Calu3 (cell line): ENCODE results near the gene NAV2. TPM values are rescaled to one million over a fixed set of nuclear protein-coding genes. Genes with fewer than 3 reads are reported as not detected.

ENCODE experiments used
- BruUV-seq: library from RNA; stranded (reverse); fragments of 400-500 nt; replicated peaks from 2 replicates; lab custom pipeline; 2021; lab: Mats Ljungman, UMichigan
- CTCF ChIA-PET: fragments of 300-600 bp; sonication (Branson Sonifier 250); formaldehyde crosslinking; loops from one replicate; lab custom pipeline; 2022; ENCODE audit warnings: antibody characterized with exemption; lab: Charles Lee
- DNase-seq: peaks from one replicate; pipeline ENCODE4 v3.0.0; 2022
- H3K27ac Mint-ChIP-seq: one replicate; pipeline ENCODE4 v1.8.0; 2022; ENCODE audit warnings: mixed read lengths; ENCODE audit not compliant: unreplicated experiment
- H3K27me3 Mint-ChIP-seq: one replicate; pipeline ENCODE4 v1.8.0; 2022; ENCODE audit warnings: mixed read lengths; ENCODE audit not compliant: unreplicated experiment
- H3K36me3 Mint-ChIP-seq: one replicate; pipeline ENCODE4 v1.8.0; 2022; ENCODE audit warnings: mild to moderate bottlenecking, moderate library complexity, mixed read lengths; ENCODE audit not compliant: insufficient read depth, unreplicated experiment
- H3K4me1 Mint-ChIP-seq: one replicate; pipeline ENCODE4 v1.8.0; 2022; ENCODE audit warnings: mild to moderate bottlenecking, low read depth, mixed read lengths; ENCODE audit not compliant: unreplicated experiment
- H3K4me3 Mint-ChIP-seq: one replicate; pipeline ENCODE4 v1.8.0; 2022; ENCODE audit warnings: mild to moderate bottlenecking, low read depth, moderate library complexity, mixed read lengths; ENCODE audit not compliant: unreplicated experiment
- H3K9me3 Mint-ChIP-seq: one replicate; pipeline ENCODE4 v1.8.0; 2022; ENCODE audit warnings: low read depth, mixed read lengths; ENCODE audit not compliant: unreplicated experiment
- intact Hi-C: fragments of 100-400 bp; cut with micrococcal nuclease; formaldehyde crosslinking; loops from one replicate; pipeline ENCODE4 v1.10.0; 2022; ENCODE audit not compliant: unreplicated experiment
- total RNA-seq: library from RNA; stranded (reverse); gene quantifications from 2 replicates; pipeline ENCODE4 v1.2.3, GENCODE V29; 2022
- TF ChIP-seq, protein P1 (sequence below): fragments of 200-600 bp; IDR thresholded peaks from one replicate; pipeline ENCODE4 v1.8.0; 2022; ENCODE audit warnings: antibody characterized with exemption; ENCODE audit not compliant: unreplicated experiment

The NAV2 gene
- total RNA-seq, 1 experiment from 2014 or later: 21.4 TPM

DNA sequence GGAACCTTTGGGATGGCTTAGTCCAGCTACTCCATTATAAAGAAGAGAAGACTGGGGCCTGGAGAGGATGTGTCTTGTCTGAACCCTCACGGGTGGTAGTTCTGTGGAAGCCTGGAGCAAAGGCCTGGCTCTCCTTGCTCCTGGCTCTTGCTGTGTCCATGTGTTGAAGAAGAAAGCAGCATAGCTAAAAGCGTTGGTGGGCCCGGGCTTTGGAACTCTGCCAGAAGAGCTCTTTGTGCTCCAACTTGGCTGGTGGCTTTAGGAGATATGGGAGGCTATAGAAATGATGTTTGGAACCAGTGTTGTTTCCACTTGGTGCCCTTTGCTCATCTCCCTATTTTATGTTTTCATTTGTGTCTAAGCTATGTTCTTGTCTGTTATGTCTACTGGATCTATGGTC lies 316.6 kb downstream of the NAV2 start:
- H3K36me3 Mint-ChIP-seq: peaks cover 5% of the 10 kb centered on the region
- intact Hi-C loops: no loop called here
- H3K4me3 Mint-ChIP-seq: no peak overlapping the region
- H3K27ac Mint-ChIP-seq: no peak overlapping the region
- H3K27me3 Mint-ChIP-seq: no peaks in the 10 kb centered on the region
- CTCF ChIA-PET: no interaction called here
- DNase-seq: no peak
- peaks cover 44% of the 10 kb centered on the region for H3K4me1 Mint-ChIP-seq
- TF ChIP-seq, protein P1, sequence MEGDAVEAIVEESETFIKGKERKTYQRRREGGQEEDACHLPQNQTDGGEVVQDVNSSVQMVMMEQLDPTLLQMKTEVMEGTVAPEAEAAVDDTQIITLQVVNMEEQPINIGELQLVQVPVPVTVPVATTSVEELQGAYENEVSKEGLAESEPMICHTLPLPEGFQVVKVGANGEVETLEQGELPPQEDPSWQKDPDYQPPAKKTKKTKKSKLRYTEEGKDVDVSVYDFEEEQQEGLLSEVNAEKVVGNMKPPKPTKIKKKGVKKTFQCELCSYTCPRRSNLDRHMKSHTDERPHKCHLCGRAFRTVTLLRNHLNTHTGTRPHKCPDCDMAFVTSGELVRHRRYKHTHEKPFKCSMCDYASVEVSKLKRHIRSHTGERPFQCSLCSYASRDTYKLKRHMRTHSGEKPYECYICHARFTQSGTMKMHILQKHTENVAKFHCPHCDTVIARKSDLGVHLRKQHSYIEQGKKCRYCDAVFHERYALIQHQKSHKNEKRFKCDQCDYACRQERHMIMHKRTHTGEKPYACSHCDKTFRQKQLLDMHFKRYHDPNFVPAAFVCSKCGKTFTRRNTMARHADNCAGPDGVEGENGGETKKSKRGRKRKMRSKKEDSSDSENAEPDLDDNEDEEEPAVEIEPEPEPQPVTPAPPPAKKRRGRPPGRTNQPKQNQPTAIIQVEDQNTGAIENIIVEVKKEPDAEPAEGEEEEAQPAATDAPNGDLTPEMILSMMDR: no peak
- BruUV-seq: no TSS peak
- no peaks in the 10 kb centered on the region for H3K9me3 Mint-ChIP-seq

DNA sequence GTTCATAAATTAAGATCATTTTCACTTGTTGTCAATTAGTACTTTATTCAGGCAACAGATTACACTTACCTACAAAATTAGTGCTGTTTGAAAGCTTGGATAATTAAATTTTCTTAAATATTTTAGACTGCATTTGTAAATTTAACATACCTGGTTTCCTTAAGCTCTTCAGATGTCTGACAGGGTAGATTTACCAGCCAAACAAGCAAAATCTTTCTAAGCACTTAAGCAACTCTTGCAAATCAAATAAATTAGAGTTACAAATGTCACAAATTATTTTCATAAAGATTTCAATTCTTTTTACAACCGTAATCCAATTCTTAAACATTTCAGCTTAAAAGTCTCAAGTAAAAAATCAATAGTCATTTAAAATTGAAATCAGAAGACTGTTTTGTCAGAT lies 317.8 kb downstream of the NAV2 start:
- H3K4me1 Mint-ChIP-seq: peaks cover 37% of the 10 kb centered on the region
- CTCF ChIA-PET: no interaction called here
- no peak for DNase-seq
- no peak overlapping the region for H3K27ac Mint-ChIP-seq
- H3K27me3 Mint-ChIP-seq: no peaks in the 10 kb centered on the region
- H3K4me3 Mint-ChIP-seq: no peak overlapping the region
- TF ChIP-seq, protein P1: no peak
- intact Hi-C loops: no loop called here
- H3K9me3 Mint-ChIP-seq: no peaks in the 10 kb centered on the region
- H3K36me3 Mint-ChIP-seq: peaks cover 5% of the 10 kb centered on the region
- BruUV-seq: no TSS peak

DNA sequence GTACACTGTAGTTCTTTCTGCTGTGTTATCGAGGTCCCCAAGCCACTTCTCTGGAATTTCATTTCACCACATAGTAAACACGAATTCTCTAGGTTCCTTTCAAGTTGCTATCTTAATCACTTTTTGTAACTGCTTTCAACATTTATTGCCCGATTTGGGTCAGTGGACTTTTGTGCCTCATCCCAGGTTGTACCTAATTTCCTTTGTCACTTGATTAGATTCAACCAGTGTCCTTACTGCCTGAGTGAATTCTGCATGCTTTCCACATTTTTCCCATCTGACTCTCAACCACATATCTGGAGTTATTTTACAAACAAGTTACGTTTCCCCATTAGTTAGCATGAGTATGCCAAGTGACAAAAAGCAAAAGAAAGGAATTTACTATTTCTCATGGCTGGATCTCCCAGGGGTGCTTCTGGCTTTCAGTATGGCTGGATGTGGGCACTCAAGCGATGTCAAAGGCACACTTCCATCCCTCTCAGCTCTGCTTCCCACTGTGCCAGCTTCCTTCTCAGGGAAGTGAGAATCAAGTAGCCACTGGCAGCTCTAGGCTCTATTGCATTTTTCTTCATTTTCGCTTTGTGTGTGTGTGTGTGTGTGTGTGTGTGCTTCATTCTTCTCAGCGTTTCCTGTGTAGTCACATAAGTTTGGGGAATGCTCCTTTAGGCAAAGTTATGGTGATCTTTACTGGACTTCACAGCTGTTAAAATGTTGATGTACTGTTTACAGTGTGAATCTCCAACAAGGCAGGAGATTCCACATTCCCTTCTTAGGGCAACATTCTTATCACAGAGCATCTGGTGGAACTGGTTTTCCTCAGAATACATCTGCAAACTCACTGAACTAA lies 318.7 kb downstream of the NAV2 start:
- H3K27ac Mint-ChIP-seq: peak overlapping the region; percentile 48
- intact Hi-C loops: no loop called here
- peak; percentile 7 for DNase-seq
- CTCF ChIA-PET: interaction anchor here (0.7 to 1.2 kb wide), 3 partner anchors 9 to 28 kb away, joined by 3 to 4 read pairs (median 3); no protein-coding TSS in a partner anchor
- no TSS peak for BruUV-seq
- peaks cover 5% of the 10 kb centered on the region for H3K36me3 Mint-ChIP-seq
- H3K9me3 Mint-ChIP-seq: no peaks in the 10 kb centered on the region
- TF ChIP-seq, protein P1: no peak
- no peak overlapping the region for H3K4me3 Mint-ChIP-seq
- no peaks in the 10 kb centered on the region for H3K27me3 Mint-ChIP-seq
- peaks cover 32% of the 10 kb centered on the region for H3K4me1 Mint-ChIP-seq

DNA sequence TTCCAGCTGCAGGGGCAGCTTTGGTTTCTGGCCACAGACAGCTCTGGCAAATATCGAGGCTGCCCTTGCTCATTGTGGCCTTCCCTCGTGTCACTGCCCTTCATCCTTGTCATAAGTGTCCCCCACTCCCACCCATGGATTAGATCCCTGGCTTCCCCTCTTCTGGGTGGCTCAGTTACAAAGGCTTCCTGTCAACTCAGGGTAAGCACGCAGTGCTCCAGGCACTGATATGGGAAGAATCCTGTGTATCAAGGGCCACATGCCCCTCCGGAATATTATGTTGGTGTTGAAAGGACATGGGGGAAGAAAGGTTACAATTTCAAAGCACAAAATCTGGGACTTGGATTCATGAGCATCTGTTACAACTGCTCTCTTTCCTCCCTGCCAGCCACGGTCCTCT lies 319.5 kb downstream of the NAV2 start:
- no TSS peak for BruUV-seq
- H3K36me3 Mint-ChIP-seq: peaks cover 5% of the 10 kb centered on the region

More for the DNA sequence above, 319.5 kb downstream of the NAV2 start:
- H3K27ac Mint-ChIP-seq: no peak overlapping the region
- no peak overlapping the region for H3K4me3 Mint-ChIP-seq
- H3K9me3 Mint-ChIP-seq: no peaks in the 10 kb centered on the region
- peaks cover 26% of the 10 kb centered on the region for H3K4me1 Mint-ChIP-seq
- TF ChIP-seq, protein P1: no peak
- DNase-seq: no peak
- CTCF ChIA-PET: interaction anchor here (0.6 to 1.2 kb wide), 3 partner anchors 21 to 39 kb away, joined by 3 to 4 read pairs (median 3); no protein-coding TSS in a partner anchor
- no peaks in the 10 kb centered on the region for H3K27me3 Mint-ChIP-seq
- intact Hi-C loops: no loop called here
